GM18861 (cell line): ENCODE data around the gene GAST.

ENCODE experiments used
- ATAC-seq: cut with Tn5 transposase; IDR thresholded peaks from one replicate; pipeline ENCODE4 v1.9.1; 2021; ENCODE audit not compliant: unreplicated experiment

Gene GAST

DNA sequence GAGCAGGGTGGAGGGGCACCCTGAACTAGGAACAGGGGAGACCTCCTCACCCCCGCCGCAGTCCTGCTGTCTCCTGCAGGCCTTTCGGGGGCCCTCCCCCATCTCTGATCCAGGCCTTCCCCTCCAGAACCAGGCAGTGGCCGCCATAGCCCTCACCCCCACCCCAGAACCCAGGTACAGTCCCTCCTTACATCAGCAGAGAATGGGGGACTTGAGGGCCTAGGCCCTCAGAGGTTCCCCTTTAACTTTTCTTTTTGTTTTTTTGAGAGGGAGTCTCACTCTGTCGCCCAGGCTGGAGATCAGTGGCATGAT, 26.6 kb downstream of the GAST start:
- ATAC-seq, result no peak

DNA sequence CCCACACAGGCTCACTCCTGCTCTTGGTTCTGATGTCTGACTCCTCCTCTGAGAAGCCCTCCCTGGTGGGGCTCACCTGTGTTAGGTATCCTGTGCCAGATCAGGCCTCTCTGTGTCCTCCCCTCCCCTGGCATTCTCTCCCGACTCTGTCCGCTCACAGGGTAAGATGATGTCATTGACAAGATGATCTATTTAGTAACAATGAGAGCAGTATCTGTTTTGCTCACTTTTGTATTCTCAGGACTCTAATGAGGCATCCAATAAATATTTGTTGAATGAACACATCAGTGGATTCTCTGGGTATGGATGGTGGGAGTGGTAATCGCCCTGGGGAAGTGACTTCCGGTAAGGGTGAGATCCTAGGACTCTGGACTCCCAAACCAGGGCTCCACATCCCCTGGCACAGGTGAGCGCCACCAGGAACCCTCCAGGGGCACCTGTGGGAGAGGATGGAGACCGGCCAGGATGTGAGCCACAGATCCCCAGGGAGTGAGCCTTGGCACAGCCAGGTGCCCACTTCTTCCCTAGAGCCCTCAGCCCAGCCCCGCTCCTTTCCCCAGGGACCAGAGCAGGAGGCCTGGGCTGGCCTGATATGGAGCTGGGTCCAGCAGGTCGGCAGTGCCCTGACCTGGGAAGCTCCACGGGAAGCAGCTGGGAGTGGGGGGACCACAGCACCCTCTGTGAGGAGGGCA, 27.7 kb downstream of the GAST start:
- ATAC-seq, result no peak

DNA sequence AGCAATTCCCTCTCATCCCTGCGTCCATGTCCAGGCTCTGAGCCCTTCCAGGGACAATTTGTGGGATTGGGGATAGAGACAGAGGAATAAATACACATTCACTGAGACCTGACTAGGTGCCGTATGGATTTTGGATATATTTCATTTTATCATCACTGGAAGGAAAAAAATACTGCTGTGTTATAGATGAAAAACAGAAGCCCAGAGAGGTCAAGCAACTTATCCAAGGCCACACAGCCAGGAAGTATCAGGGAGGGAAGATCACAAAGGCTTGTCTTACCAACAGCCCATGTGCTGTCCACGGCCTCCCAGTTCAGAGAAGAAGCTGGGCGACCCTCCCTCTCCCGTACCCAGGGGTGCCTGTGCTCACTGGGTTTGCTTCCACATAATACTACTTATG, 28.4 kb downstream of the GAST start:
- no peak for ATAC-seq

DNA sequence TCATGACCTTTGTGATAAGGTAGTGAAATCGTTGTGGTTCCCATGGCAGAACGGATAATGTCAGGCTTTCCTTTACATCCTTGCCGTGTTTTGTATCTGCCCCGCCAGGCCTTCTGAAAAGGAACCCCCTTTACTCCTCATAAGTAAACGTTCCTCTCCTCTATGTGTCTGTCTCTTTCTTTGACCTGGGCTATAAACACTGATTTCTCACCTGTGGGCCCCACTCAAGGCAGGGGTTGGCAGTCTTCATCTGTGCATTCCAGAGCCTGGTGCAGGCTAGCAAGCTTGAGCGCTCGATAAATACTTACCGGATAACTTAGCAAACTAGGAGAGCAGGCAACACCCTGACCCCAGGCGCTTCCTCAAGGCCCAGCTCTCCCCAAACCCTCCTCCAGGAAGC, 29.6 kb downstream of the GAST start:
- no peak for ATAC-seq

DNA sequence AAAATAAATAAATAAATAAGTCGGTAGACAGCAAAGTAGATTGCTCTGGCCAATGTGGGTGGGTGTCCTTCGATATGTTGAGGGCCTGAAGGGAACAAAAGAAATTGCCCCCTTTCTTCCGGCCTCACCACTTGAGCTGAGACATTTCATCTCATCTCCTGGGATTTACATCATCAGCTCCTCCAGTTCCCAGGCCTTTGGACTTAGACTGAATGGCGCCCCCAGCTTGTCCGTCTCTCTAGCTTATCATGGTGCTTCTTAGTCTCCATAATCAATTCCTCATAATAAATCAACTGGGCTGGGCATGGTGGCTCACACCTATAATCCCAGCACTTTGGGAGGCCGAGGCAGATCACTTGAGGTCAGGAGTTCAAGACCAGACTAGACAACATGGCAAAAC, 36.1 kb downstream of the GAST start:
- ATAC-seq, result no peak

DNA sequence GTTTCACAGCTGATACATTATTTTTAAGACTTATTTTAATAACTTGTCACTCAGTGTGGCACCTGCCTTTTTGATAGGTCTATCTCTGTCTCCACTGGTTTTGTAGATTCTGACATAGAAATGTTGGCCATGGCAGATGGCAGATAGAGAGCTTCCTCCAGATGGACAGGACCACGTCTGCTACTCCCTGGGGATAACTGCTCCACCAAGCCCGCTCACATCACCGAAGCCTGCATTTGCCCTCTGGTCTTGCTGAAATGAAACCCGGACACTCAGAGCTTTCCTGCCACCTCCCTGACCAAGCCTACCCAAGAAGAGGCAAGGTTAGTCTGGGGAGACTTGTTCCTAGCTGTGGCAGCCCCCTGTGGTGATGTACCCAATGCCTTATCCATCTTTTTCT, 38.7 kb downstream of the GAST start:
- ATAC-seq, result no peak

DNA sequence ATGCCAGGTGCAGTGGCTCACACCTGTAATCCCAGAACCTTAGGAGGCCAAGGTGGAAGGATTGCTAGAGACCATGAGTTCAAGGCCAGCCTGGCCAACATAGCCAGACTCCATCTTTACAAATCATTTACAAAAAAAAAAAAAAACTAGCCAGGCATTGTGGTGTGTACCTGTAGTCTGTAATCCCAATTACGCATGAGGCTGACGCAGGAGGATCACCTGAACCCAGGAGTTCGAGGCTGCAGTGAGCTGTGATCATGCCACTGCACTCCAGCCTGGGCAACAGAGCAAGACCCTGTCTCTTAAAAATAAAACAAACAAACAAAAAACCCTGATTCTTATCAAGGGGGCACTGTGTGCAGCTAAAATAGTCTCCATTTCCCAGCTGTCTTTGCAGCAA, 39.2 kb downstream of the GAST start:
- no peak for ATAC-seq

DNA sequence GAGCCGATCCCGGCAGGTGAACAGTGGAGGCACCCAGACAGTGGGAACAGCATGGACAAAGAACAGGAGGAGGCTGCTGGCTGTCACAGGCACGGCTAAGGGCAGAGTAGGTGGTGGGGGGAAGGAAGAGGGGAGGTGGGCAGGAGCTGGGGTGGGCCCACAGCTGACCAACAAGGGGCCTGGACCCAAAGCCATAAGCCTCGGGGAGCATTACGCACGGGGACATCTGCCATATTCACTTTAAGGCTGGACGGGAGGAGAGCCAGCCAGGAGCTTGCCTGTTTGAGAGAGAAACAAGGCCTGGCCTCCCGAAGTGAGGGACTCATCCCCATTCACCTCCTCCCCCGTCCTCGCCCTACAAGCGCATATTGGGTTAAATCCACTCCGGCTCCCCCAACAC, 41.9 kb downstream of the GAST start:
- no peak for ATAC-seq

DNA sequence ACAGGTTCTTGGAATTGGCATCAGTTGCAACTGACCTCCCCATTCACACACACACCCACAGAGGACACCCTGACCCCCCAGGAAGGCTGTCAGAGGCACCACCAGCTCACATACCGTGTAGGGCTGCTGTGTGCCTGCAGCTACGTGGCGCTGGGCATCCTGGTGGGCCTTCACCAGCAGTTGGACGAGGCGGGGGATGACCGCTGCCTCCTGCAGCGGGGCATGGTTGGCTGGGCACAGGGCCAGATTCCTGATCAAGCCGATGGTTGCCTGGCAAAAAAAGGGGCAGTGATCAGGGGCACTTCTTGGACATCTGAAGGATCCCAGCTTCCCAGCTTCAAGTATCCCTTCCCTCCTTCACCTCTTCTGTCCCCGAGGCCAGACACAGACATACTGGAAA, 46.5 kb downstream of the GAST start:
- no peak for ATAC-seq

DNA sequence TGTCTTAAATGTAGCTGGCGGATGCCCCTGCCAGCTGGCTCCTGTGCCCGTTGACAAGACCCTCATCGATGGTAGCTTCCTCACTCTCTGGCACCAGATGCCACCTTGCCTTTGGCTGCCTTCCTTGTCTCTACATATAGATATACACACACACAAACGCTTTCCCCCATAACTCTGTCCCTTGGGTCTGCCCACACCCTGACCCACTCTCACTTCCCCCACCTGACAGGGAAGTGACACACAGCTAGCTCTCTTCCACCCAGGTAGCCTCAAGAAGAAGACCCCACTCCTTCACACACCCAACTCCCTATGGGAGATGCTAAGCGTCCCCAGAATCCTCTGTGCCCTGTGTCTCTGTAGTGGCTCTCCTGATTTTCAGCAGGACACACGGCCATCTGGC, 48.7 kb downstream of the GAST start:
- ATAC-seq, result no peak

DNA sequence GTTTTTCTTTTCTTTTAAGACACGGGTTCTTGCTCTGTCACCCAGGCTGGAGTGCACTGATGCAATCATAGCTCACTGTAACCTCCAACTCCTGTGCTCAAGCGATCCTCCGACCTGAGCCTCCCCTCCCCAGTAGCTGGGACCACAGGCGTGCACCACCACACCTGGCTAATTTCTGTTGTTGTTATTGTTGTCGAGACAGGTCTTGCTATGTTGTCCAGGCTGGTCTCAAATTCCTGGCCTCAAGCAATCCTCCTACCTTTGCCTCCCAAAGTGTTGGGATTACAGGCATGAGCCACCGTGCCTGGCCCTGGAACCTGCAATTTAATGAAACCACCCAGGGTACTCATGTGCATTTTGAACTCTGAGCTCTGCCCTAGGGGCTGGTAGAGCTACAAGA, 50.3 kb downstream of the GAST start:
- no peak for ATAC-seq

DNA sequence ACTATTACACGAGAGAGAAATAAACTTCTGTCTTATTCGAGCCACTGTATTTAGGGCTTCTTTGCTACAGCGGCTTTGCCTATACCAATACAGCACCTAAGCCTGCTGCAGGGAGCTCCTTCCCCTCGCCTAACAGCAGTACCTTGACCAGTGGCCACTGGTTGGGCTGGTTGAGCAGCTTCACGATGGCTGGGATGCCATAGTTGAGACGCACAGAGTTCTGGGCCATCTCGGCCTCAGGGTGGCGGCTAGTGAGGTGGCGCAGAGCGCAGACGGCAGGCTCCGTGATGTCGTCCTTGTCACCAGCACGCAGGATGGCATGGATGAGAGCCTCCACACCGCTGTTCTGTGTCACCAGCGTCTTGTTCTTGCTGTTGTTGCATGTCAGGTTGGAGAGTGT, 50.7 kb downstream of the GAST start:
- no peak for ATAC-seq

DNA sequence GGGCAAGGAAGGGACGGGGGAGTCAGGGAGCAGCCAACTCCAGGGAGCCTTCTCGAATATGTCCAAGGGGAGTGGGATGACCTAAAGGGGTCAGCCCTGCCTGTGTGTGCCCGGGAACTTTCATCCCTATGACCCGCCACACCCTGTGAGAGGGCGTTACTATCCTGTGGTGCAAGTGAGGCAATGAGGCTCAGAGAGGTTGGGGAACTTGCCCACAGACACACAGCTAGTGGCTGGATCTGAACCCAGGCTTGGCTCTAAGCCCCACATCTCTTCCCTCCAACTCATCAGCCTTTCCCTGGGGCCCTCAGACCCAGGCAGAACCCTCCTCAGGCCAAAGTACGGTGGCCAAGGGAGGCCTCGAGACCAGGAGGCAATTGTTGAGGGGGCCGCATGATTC, 51.2 kb downstream of the GAST start:
- no peak for ATAC-seq
